K562 (cell line): Measurements from ENCODE around the gene TMEM120A. TPM values are rescaled to one million over a fixed set of nuclear protein-coding genes. Genes with fewer than 3 reads are reported as not detected.

ENCODE experiments used
- ETV1 ChIP-seq: fragments of 450-650 bp; conservative IDR thresholded peaks from 2 replicates; pipeline ENCODE4 v1.6.1; 2016; ENCODE audit warnings: missing genetic modification characterization, control low read depth, low read depth, missing compliant biosample characterization
- FOS ChIP-seq: IDR thresholded peaks from 3 replicates; pipeline ENCODE4 v1.6.1; 2011; ENCODE audit not compliant: insufficient read length; ENCODE audit errors: extremely low read depth
- HMG20B ChIP-seq: fragments of 250-450 bp; sonication (Bioruptor Pico); IDR thresholded peaks from 2 replicates; pipeline ENCODE4 v1.5.0; 2021; ENCODE audit warnings: mild to moderate bottlenecking
- HSF4 ChIP-seq: fragments of 250-450 bp; sonication (Bioruptor Pico); IDR thresholded peaks from 2 replicates; pipeline ENCODE4 v2.1.2; 2022; ENCODE audit warnings: mild to moderate bottlenecking, moderate library complexity, borderline replicate concordance
- KLF16 ChIP-seq: IDR thresholded peaks from 2 replicates; pipeline ENCODE4 v1.6.1; 2016; ENCODE audit warnings: antibody characterized with exemption
- MAZ ChIP-seq, 2 experiments: fragments of 450-650 bp in 1 of 2; sonication (generic) in 1 of 2; formaldehyde crosslinking; IDR thresholded peaks in 1 of 2; conservative IDR thresholded peaks in 1 of 2; 2 replicates each; pipeline versions ENCODE4 v1.4.0 to v1.5.0; 2020; ENCODE audit warnings: mild to moderate bottlenecking in 1 of 2, missing genetic modification reagents in 1 of 2
- NFYB ChIP-seq: IDR thresholded peaks from 2 replicates; pipeline ENCODE4 v1.6.1; 2011; ENCODE audit warnings: mild to moderate bottlenecking, moderate library complexity; ENCODE audit not compliant: insufficient read length; ENCODE audit errors: extremely low read depth
- PHF8 ChIP-seq: fragments of 200-600 bp; sonication (generic); IDR thresholded peaks from 2 replicates; pipeline ENCODE4 v1.6.1; 2012; ENCODE audit warnings: mixed run types, mild to moderate bottlenecking, inconsistent platforms, low read length, moderate library complexity, borderline replicate concordance
- POLR2AphosphoS2 ChIP-seq: IDR thresholded peaks from 2 replicates; pipeline ENCODE4 v1.6.1; 2012; ENCODE audit warnings: low read length, improper control_type of control experiment
- RBBP5 ChIP-seq: fragments of 200-600 bp; sonication (generic); IDR thresholded peaks from 2 replicates; pipeline ENCODE4 v1.6.1; 2012; ENCODE audit warnings: borderline replicate concordance, mild to moderate bottlenecking, low read length, control low read depth, inconsistent platforms; ENCODE audit not compliant: insufficient read depth, poor library complexity, severe bottlenecking
- SAFB ChIP-seq: fragments of 200-400 bp; formaldehyde crosslinking; IDR thresholded peaks from 2 replicates; pipeline ENCODE4 v1.6.1; 2017; ENCODE audit warnings: low read depth, low read length, borderline replicate concordance
- SMARCA4 ChIP-seq: fragments of 450-650 bp; IDR thresholded peaks from 2 replicates; pipeline ENCODE4 v1.6.1; 2016
- YY1 ChIP-seq, 3 experiments: IDR thresholded peaks; 2 replicates each; pipeline ENCODE4 v1.6.1; 2011; ENCODE audit warnings: low read length in 2 of 3, mild to moderate bottlenecking in 2 of 3, moderate library complexity in 2 of 3, borderline replicate concordance in 1 of 3, control low read depth in 1 of 3, low read depth in 1 of 3; ENCODE audit not compliant: insufficient read depth in 3 of 3, insufficient replicate concordance in 2 of 3, control insufficient read depth in 1 of 3, insufficient read length in 1 of 3; ENCODE audit errors: extremely low read depth in 1 of 3
- polyA plus RNA-seq, 8 experiments: library from polyadenylated mRNA; depleted of rRNA in 4 of 8; stranded (reverse) in 5 of 8; unstranded in 3 of 8; fragments of >200 nt; fragmentation: Nextera tagmentation in 2 of 8; fragmentation: Illumina TruSeq in 1 of 8; extraction: Ambion mirVana in 2 of 8; extraction: Trizol in 1 of 8; gene quantifications; 2 replicates each; pipeline versions ENCODE4 v1.2.1 to v1.2.3, GENCODE V29; 2011 to 2014; ENCODE audit warnings: inconsistent platforms in 1 of 8, missing spikeins in 1 of 8
- total RNA-seq, 7 experiments: library from RNA; depleted of rRNA in 6 of 7; stranded (reverse); fragments of >200 nt in 6 of 7; fragmentation: Illumina TruSeq in 2 of 7; extraction: Trizol in 2 of 7; gene quantifications; 2 replicates each; pipeline versions ENCODE4 v1.2.1 to v1.2.3, GENCODE V29; 2011 to 2021; ENCODE audit warnings: low replicate concordance in 1 of 7
- TF ChIP-seq, protein P1 (sequence below): fragments of 250-450 bp; sonication (Bioruptor Pico); IDR thresholded peaks from 2 replicates; pipeline ENCODE4 v1.4.0; 2020
- TF ChIP-seq, protein P2 (sequence below): fragments of 250-450 bp; sonication (Bioruptor Pico); IDR thresholded peaks from 2 replicates; pipeline ENCODE4 v1.5.0; 2021
- TF ChIP-seq, protein P3 (sequence below): sonication (generic); formaldehyde crosslinking; IDR thresholded peaks from 2 replicates; pipeline ENCODE4 v1.8.0; 2022; ENCODE audit warnings: mild to moderate bottlenecking, missing genetic modification reagents

TMEM120A gene
- total and polyA plus RNA-seq, 9 of the 15 experiments (the other 6 are each of a cell fraction or from before 2014, with no cell fraction given) = 2.3 to 90.2 (median 22.9) TPM

DNA sequence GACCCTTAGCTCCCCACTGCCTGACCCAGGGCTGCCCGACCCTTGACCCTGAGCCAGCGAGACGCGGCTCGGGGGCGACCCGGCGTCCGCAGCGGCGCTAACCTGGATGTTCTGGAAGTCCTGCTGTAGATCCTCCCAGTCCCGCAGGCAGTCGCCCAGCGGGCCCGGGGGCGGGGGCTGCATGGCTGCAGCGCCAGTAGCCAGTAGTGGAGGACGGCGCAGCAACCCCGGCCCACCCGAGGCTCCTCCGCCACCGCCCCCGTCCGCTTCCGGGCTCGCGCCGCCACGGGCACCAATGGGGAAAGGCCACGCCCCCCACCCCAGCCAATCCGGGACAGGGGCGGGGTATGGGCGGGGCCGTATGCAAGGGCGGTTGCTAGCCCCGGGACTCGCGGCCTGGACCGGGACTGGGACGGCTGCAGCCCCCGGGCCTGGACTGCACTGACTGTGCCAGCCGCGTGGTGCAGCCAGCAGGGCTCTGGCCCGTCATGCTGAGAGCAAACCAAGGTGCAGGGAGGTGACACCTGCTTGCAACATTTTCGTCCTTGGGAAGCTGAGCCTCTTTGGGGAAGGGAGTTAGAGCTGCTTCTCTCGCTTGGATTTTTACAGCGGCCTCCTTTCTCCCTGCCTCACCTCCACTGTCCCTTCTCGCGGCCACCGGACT is at the start of gene TMEM120A (continued):
- TF ChIP-seq, protein P1, sequence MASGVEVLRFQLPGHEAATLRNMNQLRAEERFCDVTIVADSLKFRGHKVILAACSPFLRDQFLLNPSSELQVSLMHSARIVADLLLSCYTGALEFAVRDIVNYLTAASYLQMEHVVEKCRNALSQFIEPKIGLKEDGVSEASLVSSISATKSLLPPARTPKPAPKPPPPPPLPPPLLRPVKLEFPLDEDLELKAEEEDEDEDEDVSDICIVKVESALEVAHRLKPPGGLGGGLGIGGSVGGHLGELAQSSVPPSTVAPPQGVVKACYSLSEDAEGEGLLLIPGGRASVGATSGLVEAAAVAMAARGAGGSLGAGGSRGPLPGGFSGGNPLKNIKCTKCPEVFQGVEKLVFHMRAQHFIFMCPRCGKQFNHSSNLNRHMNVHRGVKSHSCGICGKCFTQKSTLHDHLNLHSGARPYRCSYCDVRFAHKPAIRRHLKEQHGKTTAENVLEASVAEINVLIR (CRISPR knock-in tag) = no peak
- TF ChIP-seq HMG20B (CRISPR knock-in tag) (peak; percentile 9; the same call in 1 of the 2 replicates), ETV1 (tag) (0 out of 2 replicates have a peak, but pooled peaks have one; percentile 13), HSF4 (CRISPR knock-in tag) (no peak), MAZ (CRISPR knock-in tag; conservative IDR thresholded peaks at IDR 0.05 in 1 of 2, IDR thresholded peaks at IDR 0.05 in 1 of 2) (peak; percentile 93 to 94), YY1 (IDR thresholded peaks at IDR 0.05; ENCODE audit: borderline replicate concordance in 1 of 3, control insufficient read depth in 1 of 3, extremely low read depth in 1 of 3, insufficient read depth in 3 of 3, insufficient read length in 1 of 3, insufficient replicate concordance in 2 of 3, low read depth in 1 of 3, low read length in 2 of 3) (peak in 2 of 3 experiments; percentile 36 to 73), NFYB (peak; percentile 89), POLR2AphosphoS2 (peak; percentile 84; the same call in 1 of the 2 replicates), FOS (peak; percentile 89), PHF8 (peak; percentile 80; the same call in 1 of the 2 replicates), RBBP5 (peak; percentile 14), SMARCA4 (0 out of 2 replicates have a peak, but pooled peaks have one; percentile 10), SAFB (0 out of 2 replicates have a peak, but pooled peaks have one; percentile 44), KLF16 (peak; percentile 42; the same call in 1 of the 2 replicates)
- TF ChIP-seq, protein P2, sequence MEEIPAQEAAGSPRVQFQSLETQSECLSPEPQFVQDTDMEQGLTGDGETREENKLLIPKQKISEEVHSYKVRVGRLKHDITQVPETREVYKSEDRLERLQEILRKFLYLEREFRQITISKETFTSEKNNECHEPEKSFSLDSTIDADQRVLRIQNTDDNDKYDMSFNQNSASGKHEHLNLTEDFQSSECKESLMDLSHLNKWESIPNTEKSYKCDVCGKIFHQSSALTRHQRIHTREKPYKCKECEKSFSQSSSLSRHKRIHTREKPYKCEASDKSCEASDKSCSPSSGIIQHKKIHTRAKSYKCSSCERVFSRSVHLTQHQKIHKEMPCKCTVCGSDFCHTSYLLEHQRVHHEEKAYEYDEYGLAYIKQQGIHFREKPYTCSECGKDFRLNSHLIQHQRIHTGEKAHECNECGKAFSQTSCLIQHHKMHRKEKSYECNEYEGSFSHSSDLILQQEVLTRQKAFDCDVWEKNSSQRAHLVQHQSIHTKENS (CRISPR knock-in tag) = no peak
- TF ChIP-seq, protein P3, sequence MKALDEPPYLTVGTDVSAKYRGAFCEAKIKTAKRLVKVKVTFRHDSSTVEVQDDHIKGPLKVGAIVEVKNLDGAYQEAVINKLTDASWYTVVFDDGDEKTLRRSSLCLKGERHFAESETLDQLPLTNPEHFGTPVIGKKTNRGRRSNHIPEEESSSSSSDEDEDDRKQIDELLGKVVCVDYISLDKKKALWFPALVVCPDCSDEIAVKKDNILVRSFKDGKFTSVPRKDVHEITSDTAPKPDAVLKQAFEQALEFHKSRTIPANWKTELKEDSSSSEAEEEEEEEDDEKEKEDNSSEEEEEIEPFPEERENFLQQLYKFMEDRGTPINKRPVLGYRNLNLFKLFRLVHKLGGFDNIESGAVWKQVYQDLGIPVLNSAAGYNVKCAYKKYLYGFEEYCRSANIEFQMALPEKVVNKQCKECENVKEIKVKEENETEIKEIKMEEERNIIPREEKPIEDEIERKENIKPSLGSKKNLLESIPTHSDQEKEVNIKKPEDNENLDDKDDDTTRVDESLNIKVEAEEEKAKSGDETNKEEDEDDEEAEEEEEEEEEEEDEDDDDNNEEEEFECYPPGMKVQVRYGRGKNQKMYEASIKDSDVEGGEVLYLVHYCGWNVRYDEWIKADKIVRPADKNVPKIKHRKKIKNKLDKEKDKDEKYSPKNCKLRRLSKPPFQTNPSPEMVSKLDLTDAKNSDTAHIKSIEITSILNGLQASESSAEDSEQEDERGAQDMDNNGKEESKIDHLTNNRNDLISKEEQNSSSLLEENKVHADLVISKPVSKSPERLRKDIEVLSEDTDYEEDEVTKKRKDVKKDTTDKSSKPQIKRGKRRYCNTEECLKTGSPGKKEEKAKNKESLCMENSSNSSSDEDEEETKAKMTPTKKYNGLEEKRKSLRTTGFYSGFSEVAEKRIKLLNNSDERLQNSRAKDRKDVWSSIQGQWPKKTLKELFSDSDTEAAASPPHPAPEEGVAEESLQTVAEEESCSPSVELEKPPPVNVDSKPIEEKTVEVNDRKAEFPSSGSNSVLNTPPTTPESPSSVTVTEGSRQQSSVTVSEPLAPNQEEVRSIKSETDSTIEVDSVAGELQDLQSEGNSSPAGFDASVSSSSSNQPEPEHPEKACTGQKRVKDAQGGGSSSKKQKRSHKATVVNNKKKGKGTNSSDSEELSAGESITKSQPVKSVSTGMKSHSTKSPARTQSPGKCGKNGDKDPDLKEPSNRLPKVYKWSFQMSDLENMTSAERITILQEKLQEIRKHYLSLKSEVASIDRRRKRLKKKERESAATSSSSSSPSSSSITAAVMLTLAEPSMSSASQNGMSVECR = peak; percentile 45; the same call in 1 of the 2 replicates
